A673 (cell line): Measurements from ENCODE around the gene FCRL1.

ENCODE experiments used
- CTCF ChIP-seq: fragments of 300-800, 200-600 bp; sonication (generic); conservative IDR thresholded peaks from 2 replicates; pipeline ENCODE4 v1.5.1; 2017; ENCODE audit warnings: low read depth, mild to moderate bottlenecking, antibody characterized with exemption, low read length, moderate library complexity, mixed read lengths
- EZH2 ChIP-seq: fragments of 200-600 bp; sonication (generic); IDR thresholded peaks from 2 replicates; pipeline ENCODE4 v1.6.1; 2017; ENCODE audit warnings: borderline replicate concordance, low read depth, mild to moderate bottlenecking, mixed read lengths, antibody characterized with exemption, low read length; ENCODE audit not compliant: poor library complexity, severe bottlenecking

- TF ChIP-seq CTCF (no peak), EZH2 (no peak)
These were observed 24.3 kb upstream of the FCRL1 start for GRCh38 chr1:157844089-157844830.
